D721Med (cell line): ENCODE measurements around the gene KIAA0319L.

Experiments
- DNase-seq: peaks from one replicate; pipeline ENCODE4 v3.0.0; 2011; ENCODE audit warnings: low spot score; ENCODE audit not compliant: insufficient read length
- FAIRE-seq: peaks from 2 replicates; lab custom pipeline; 2011; peaks lifted over from hg19 to GRCh38; lab: Jason Lieb, UNC
- TF ChIP-seq, protein P1 (sequence below): IDR thresholded peaks from 2 replicates; pipeline ENCODE4 v1.5.1; 2012; ENCODE audit warnings: mild to moderate bottlenecking, control low read depth; ENCODE audit not compliant: insufficient read depth; ENCODE audit errors: missing control alignments

The KIAA0319L gene

DNA sequence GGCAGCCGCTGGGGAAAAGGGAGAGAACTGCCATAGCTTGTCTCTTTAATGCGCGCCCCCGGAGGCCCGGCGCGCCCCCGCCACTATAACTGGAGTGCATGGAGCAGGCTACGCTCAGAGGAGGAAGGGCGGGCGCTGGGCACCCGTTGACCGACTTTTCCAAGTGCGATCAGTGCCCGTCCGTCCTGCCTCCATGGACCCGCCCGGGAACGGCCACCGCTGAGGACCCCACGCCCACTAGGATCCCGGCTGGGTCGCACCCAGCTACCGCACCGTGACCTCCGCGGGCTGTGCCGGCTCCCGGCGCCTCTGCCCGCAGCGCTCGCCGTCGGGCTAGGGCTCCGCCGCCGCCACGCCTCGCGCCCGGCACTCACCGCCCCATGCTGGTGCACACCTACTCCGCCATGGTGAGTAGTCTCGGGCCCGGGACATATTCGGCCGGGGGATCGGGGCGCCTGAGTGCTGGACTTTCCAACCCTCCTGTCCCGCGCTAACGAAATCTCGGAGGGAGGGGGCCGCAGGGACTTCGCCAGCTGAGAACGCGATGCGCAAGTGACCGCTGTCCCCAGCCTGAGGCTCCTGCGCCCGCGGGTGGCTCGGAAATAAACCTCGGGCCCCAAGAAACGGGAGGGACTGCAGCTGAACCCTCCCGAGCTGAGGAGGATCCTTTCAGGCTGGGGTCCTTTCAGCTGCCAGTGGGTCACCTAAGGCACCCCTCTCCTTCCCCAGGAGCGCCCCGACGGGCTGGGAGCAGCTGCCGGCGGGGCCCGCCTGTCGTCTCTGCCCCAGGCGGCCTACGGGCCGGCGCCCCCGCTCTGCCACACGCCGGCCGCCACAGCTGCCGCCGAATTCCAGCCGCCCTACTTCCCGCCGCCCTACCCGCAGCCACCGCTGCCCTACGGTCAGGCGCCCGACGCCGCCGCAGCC, 16.3 kb upstream of the KIAA0319L start, which contains the start of gene TFAP2E:
TSS of gene TFAP2E (plus strand) at position 117 of the 927 bp plus-strand sequence. CDS start at position 381, 264 bp downstream.
- DNase-seq (peak; percentile 72), FAIRE-seq (no peak)
- TF ChIP-seq, protein P1, sequence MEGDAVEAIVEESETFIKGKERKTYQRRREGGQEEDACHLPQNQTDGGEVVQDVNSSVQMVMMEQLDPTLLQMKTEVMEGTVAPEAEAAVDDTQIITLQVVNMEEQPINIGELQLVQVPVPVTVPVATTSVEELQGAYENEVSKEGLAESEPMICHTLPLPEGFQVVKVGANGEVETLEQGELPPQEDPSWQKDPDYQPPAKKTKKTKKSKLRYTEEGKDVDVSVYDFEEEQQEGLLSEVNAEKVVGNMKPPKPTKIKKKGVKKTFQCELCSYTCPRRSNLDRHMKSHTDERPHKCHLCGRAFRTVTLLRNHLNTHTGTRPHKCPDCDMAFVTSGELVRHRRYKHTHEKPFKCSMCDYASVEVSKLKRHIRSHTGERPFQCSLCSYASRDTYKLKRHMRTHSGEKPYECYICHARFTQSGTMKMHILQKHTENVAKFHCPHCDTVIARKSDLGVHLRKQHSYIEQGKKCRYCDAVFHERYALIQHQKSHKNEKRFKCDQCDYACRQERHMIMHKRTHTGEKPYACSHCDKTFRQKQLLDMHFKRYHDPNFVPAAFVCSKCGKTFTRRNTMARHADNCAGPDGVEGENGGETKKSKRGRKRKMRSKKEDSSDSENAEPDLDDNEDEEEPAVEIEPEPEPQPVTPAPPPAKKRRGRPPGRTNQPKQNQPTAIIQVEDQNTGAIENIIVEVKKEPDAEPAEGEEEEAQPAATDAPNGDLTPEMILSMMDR = no peak

DNA sequence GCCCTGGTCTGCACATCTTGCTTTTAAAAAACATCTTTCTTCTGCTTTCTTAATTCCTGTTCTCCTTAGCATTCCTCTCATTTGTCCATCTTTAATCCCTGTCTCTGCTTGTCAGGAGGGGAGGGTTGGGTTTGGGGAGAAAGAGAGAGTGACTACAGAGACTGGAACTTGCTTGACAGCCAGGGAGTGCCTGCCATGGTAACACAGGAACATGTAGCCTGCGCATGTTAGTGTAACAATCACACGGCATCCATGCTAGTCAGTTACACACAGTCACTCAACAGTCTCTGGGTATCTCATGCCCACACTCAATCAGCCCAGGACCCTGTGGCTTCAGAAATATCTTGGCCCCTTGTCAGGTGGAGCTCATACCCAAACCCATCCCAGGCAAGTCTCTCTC, 15.1 kb upstream of the KIAA0319L start:
- FAIRE-seq = no peak
- TF ChIP-seq, protein P1 = no peak
- DNase-seq = no peak

DNA sequence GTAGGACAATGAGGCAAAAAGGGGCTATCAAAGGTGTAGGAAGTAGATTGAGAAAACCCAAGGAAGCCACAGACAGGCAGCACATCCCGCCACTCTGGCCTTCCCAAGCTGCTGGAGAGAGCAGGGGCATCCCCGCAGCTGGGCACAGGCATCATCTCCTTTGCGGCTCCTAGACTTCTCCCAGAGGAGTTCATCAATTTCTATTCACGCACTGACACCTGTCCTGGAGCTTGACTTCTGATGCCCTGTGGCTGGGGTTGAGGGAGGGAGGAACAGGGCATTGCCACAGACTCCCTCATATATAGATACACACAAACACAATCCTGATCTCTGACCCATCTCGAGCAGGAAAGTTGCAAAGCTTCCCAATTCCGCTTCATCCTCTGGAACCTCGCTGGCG, 14.1 kb upstream of the KIAA0319L start:
- TF ChIP-seq, protein P1 = no peak
- FAIRE-seq (no peak), DNase-seq (no peak)

DNA sequence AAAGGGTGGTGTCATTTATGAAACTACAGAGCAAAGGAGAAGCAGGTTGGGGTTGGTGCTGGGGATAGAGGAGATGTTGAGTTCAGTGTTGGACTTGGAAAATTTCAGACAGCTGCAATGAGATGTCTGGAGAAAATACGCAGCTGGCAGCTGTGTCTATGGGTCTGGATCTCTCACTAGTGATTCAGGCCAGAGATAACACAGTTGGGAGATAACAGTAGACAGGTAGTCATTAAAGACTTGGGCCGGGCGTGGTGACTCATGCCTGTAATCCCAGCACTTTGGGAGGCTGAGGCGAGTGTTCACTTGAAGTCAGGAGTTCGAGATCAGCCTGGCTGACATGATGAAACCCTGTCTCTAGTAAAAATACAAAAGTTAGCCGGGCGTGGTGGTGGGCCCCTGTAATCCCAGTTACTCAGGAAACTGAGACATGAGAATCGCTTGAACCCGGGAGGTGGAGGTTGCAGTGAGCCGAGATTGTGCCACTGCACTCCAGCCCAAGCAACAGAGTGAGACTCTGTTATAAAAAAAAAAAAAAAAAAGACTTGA, 13.5 kb upstream of the KIAA0319L start:
- FAIRE-seq = no peak
- TF ChIP-seq, protein P1 = no peak
- no peak for DNase-seq

DNA sequence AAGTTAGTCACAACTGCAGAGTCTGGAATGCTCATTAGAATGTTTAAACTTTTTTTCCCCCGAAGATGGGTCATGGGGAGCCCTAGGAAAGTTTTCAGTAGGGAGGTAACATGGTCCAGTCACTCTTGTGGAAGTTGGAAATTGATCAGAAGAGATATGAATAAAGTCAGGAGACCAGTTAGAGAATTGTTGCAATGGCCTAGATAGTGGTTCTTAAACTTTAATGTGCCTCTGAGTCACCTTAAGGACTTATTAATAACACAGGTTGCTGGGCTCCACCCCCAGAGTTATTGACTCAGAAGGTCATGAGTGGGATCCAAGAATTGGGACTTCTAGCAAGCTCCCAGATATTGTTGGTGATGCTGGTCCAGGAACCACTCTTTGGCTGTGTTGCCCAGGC, 12.7 kb upstream of the KIAA0319L start:
- DNase-seq (no peak), FAIRE-seq (no peak)
- TF ChIP-seq, protein P1 = no peak

DNA sequence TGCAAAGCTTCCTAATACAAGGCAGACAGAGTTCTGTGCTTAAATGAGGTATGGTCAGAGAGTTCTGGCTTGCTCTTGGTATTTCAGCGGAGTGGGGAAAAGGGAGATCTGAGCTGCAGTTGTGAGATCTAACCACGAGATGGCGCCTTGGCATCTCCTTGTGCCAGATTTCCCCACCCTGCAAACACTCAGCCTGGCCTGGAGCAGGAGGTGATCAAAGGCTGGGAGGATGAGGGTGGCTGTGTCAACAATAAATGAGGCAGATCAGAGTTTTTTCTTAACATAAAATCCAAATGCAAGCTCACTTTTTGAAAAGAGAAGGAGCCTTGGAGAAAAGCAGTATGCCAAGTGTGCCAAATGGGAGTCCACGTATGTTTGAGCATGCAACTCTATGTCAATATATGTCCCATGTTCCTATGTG, 11.8 kb upstream of the KIAA0319L start:
- FAIRE-seq (peak; percentile 72), DNase-seq (peak; percentile 86)
- TF ChIP-seq, protein P1 = peak; percentile 96

DNA sequence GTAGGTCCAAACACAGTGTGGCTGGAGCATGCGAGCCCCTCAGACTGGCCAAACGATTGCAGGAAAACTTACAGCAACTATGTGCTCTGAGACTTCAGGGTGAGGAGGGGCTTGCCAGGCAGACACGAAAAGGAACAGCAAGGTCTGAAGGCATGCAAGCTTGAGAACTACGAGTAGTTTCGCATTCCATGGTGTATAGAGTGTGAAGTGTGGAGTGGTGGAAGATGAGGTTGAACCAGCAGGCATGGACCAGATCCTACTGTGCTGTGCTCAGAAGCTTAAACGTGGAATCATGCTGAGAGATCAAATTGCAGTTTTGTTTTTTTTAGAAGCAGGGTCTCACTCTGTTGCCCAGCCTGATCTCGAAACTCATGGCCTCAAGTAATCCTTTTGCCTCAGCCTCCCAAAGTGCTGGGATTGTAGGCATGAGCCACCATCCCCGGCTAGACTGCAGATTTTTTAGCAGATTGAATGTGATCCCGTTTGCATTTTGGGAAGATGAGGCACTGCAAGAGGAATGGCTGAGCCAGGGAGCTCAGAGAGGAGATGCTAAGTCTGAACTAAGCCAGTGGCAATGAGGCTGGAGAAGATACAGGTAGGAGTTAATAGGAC, 10.8 kb upstream of the KIAA0319L start:
- DNase-seq (no peak), FAIRE-seq (no peak)
- TF ChIP-seq, protein P1 = no peak
